ENCODE measurements around the gene PTPRM.

Gene PTPRM

GRCh38 chr18:7879717-7880116 lies 312.6 kb downstream of the PTPRM start:
- no peak for TF ChIP-seq CTCF (IDR thresholded peaks at IDR 0.05)
- H3K27ac ChIP-seq = no peak overlapping the region
- H3K27me3 ChIP-seq = no peaks in the 10 kb centered on the region

GRCh38 chr18:7885865-7886264 lies 318.7 kb downstream of the PTPRM start:
- H3K9me3 ChIP-seq = no peaks in the 10 kb centered on the region
- no peak overlapping the region for H3K4me3 ChIP-seq (ENCODE audit: low read depth in 1 of 2, low read length in 1 of 2)
- no peaks in the 10 kb centered on the region for H3K36me3 ChIP-seq
- H3K4me1 ChIP-seq (ENCODE audit: control insufficient read depth in 1 of 2, insufficient read depth in 1 of 2, low read depth in 1 of 2, low read length in 1 of 2) = no peaks in the 10 kb centered on the region
- no peak for TF ChIP-seq CTCF (IDR thresholded peaks at IDR 0.05)
- H3K27ac ChIP-seq = no peak overlapping the region
- H3K27me3 ChIP-seq = no peaks in the 10 kb centered on the region

More at GRCh38 chr18:7879717-7880116, 312.6 kb downstream of the PTPRM start:
- no peak overlapping the region for H3K4me3 ChIP-seq (ENCODE audit: low read depth in 1 of 2, low read length in 1 of 2)
- no peaks in the 10 kb centered on the region for H3K9me3 ChIP-seq
- no peaks in the 10 kb centered on the region for H3K36me3 ChIP-seq
- H3K4me1 ChIP-seq (ENCODE audit: control insufficient read depth in 1 of 2, insufficient read depth in 1 of 2, low read depth in 1 of 2, low read length in 1 of 2) = no peaks in the 10 kb centered on the region

- no peak overlapping the region for H3K4me3 ChIP-seq (ENCODE audit: low read depth in 1 of 2, low read length in 1 of 2)
- H3K4me1 ChIP-seq (ENCODE audit: control insufficient read depth in 1 of 2, insufficient read depth in 1 of 2, low read depth in 1 of 2, low read length in 1 of 2) = no peaks in the 10 kb centered on the region
- no peaks in the 10 kb centered on the region for H3K27me3 ChIP-seq
- H3K9me3 ChIP-seq = no peaks in the 10 kb centered on the region
- TF ChIP-seq CTCF (IDR thresholded peaks at IDR 0.05) = no peak
- no peaks in the 10 kb centered on the region for H3K36me3 ChIP-seq
- H3K27ac ChIP-seq = no peak overlapping the region
Observed at GRCh38 chr18:7886436-7886835, 319.3 kb downstream of the PTPRM start.

GRCh38 chr18:7889515-7889914 lies 322.4 kb downstream of the PTPRM start:
- Histone ChIP-seq H3K4me3 (ENCODE audit: low read depth in 1 of 2, low read length in 1 of 2) (no peak overlapping the region), H3K36me3 (no peaks in the 10 kb centered on the region), H3K27me3 (no peaks in the 10 kb centered on the region), H3K27ac (no peak overlapping the region), H3K4me1 (ENCODE audit: control insufficient read depth in 1 of 2, insufficient read depth in 1 of 2, low read depth in 1 of 2, low read length in 1 of 2) (no peaks in the 10 kb centered on the region), H3K9me3 (no peaks in the 10 kb centered on the region)
- no peak for TF ChIP-seq CTCF (IDR thresholded peaks at IDR 0.05)

- H3K27me3 ChIP-seq = no peaks in the 10 kb centered on the region
- no peak for TF ChIP-seq CTCF (IDR thresholded peaks at IDR 0.05)
Observed at GRCh38 chr18:7890075-7890474, 323.0 kb downstream of the PTPRM start.

GRCh38 chr18:7892556-7892955 lies 325.4 kb downstream of the PTPRM start:
- Histone ChIP-seq H3K9me3 (no peaks in the 10 kb centered on the region), H3K27ac (no peak overlapping the region), H3K36me3 (no peaks in the 10 kb centered on the region), H3K4me1 (ENCODE audit: control insufficient read depth in 1 of 2, insufficient read depth in 1 of 2, low read depth in 1 of 2, low read length in 1 of 2) (no peaks in the 10 kb centered on the region), H3K4me3 (ENCODE audit: low read depth in 1 of 2, low read length in 1 of 2) (no peak overlapping the region), H3K27me3 (no peaks in the 10 kb centered on the region)
- TF ChIP-seq CTCF (IDR thresholded peaks at IDR 0.05) = no peak

More at GRCh38 chr18:7890075-7890474, 323.0 kb downstream of the PTPRM start:
- Histone ChIP-seq H3K27ac (no peak overlapping the region), H3K4me3 (ENCODE audit: low read depth in 1 of 2, low read length in 1 of 2) (no peak overlapping the region), H3K36me3 (no peaks in the 10 kb centered on the region), H3K4me1 (ENCODE audit: control insufficient read depth in 1 of 2, insufficient read depth in 1 of 2, low read depth in 1 of 2, low read length in 1 of 2) (no peaks in the 10 kb centered on the region), H3K9me3 (no peaks in the 10 kb centered on the region)

Data from neutrophil (primary cell).